GM23248 (cell line): ENCODE results near the gene GTF2H2.
"Not testable (repeated sequence)": the region's sequence is repeated elsewhere in the genome, so short reads cannot be mapped to it uniquely, and the experiment has no call there.

Experiments
- EZH2 ChIP-seq: fragments of 200-600 bp; sonication (generic); IDR thresholded peaks from 2 replicates; pipeline ENCODE4 v1.6.1; 2018; ENCODE audit warnings: antibody characterized with exemption, mild to moderate bottlenecking; ENCODE audit not compliant: insufficient read depth, poor library complexity, severe bottlenecking
- EZH2phosphoT487 ChIP-seq: fragments of 200-600 bp; sonication (generic); IDR thresholded peaks from 2 replicates; pipeline ENCODE4 v1.6.1; 2018; ENCODE audit warnings: antibody characterized with exemption, moderate library complexity, mild to moderate bottlenecking, low read depth; ENCODE audit not compliant: insufficient read depth

GRCh38 chr5:71044128-71044527 lies 23.3 kb downstream of the GTF2H2 start:
- not testable (repeated sequence) for TF ChIP-seq EZH2phosphoT487, EZH2
